ENCODE measurements around the gene KCP.

The KCP gene

GRCh38 chr7:128845987-128846386, 64.5 kb downstream of the KCP start:
- TF ChIP-seq CTCF (IDR thresholded peaks at IDR 0.05; ENCODE audit: unreplicated experiment in 3 of 3), result no peak
- Mint-ChIP-seq H3K4me3 (no peak overlapping the region), H3K27me3 (ENCODE audit: low read depth) (no peaks in the 10 kb centered on the region), H3K4me1 (no peaks in the 10 kb centered on the region), H3K27ac (no peak overlapping the region), H3K36me3 (ENCODE audit: low read depth) (peaks cover 36% of the 10 kb centered on the region), H3K9me3 (no peaks in the 10 kb centered on the region)

DNA sequence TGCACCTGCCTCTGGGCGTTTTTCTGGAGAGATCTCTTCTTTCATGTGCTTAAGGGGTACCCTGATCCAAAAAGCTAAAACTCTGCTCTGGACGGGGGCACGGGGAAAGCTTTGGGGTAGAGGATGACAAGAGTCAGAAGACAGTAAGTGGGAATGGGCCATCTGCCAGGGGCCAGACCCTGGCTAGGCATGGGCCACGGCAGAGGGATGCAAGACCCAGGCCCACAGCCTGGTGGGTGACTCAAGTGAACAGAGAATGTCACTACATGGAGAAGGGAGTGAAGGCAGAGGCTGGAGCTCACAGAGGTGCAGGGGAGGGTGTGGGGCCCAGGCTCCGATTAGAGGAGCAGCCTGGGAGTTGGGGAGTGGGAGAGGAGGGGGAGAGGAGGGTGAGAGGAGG, 65.0 kb downstream of the KCP start:
- no peak overlapping the region for H3K27ac Mint-ChIP-seq
- no peaks in the 10 kb centered on the region for H3K9me3 Mint-ChIP-seq
- H3K36me3 Mint-ChIP-seq (ENCODE audit: low read depth), result peaks cover 36% of the 10 kb centered on the region
- H3K4me1 Mint-ChIP-seq, result no peaks in the 10 kb centered on the region
- no peak for TF ChIP-seq CTCF (IDR thresholded peaks at IDR 0.05; ENCODE audit: unreplicated experiment in 3 of 3)
- no peak overlapping the region for H3K4me3 Mint-ChIP-seq
- no peaks in the 10 kb centered on the region for H3K27me3 Mint-ChIP-seq (ENCODE audit: low read depth)

GRCh38 chr7:128844777-128845311, 65.7 kb downstream of the KCP start:
- H3K27me3 Mint-ChIP-seq (ENCODE audit: low read depth), result no peaks in the 10 kb centered on the region
- H3K27ac Mint-ChIP-seq, result no peak overlapping the region
- no peak overlapping the region for H3K4me3 Mint-ChIP-seq
- H3K9me3 Mint-ChIP-seq, result no peaks in the 10 kb centered on the region
- TF ChIP-seq CTCF (IDR thresholded peaks at IDR 0.05; ENCODE audit: unreplicated experiment in 3 of 3), result no peak
- H3K4me1 Mint-ChIP-seq, result no peaks in the 10 kb centered on the region
- peaks cover 36% of the 10 kb centered on the region for H3K36me3 Mint-ChIP-seq (ENCODE audit: low read depth)

DNA sequence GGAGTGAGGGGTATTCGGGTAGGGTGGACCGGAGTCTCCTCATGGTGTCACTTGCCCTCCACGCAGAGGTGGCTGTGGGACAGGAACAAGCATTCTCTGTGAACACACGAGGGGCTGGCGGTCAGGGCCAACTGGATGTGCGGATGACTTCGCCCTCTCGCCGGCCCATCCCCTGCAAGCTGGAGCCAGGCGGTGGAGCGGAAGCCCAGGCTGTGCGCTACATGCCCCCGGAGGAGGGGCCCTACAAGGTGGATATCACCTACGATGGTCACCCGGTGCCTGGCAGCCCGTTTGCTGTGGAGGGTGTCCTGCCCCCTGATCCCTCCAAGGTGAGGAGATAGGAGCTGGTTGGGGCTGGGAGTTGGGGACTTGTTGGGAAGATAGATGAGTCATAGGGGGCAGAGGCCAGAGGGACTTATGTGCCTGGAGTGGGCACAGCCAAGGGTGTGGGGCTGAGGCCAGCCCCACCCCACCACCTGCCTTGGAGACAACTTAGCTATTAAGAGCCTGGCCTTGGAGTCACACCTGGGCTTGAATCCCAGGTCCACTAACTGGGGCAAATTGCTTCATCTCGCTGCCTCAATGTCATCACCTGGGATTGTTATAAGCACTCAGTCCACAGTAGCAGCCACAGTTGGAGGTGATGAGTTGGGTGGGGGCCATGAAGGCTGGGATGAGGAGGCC, 66.4 kb downstream of the KCP start:
- H3K4me1 Mint-ChIP-seq, result no peaks in the 10 kb centered on the region
- H3K9me3 Mint-ChIP-seq, result no peaks in the 10 kb centered on the region
- no peak overlapping the region for H3K27ac Mint-ChIP-seq
- H3K4me3 Mint-ChIP-seq, result no peak overlapping the region
- peaks cover 42% of the 10 kb centered on the region for H3K36me3 Mint-ChIP-seq (ENCODE audit: low read depth)
- peaks cover 3% of the 10 kb centered on the region for H3K27me3 Mint-ChIP-seq (ENCODE audit: low read depth)
- no peak for TF ChIP-seq CTCF (IDR thresholded peaks at IDR 0.05; ENCODE audit: unreplicated experiment in 3 of 3)

GRCh38 chr7:128842674-128843641, 67.6 kb downstream of the KCP start:
- Mint-ChIP-seq H3K4me3 (no peak overlapping the region), H3K27me3 (ENCODE audit: low read depth) (peaks cover 3% of the 10 kb centered on the region), H3K36me3 (ENCODE audit: low read depth) (peaks cover 42% of the 10 kb centered on the region), H3K27ac (no peak overlapping the region), H3K9me3 (no peaks in the 10 kb centered on the region), H3K4me1 (no peaks in the 10 kb centered on the region)
- TF ChIP-seq CTCF (IDR thresholded peaks at IDR 0.05; ENCODE audit: unreplicated experiment in 3 of 3), result no peak

All from nephron (organoid).